GM18870 (cell line): Measurements from ENCODE around the gene RYK.
A peak's percentile ranks its signal among the peaks of the same experiment; 100 is the strongest.

Experiments used
- ATAC-seq: cut with Tn5 transposase; IDR thresholded peaks from one replicate; pipeline ENCODE4 v1.9.1; 2021; ENCODE audit warnings: moderate library complexity; ENCODE audit not compliant: unreplicated experiment

Gene RYK

GRCh38 chr3:134258761-134259347, 8.2 kb upstream of the RYK start:
- ATAC-seq = no peak

- no peak for ATAC-seq
These were observed 4.7 kb upstream of the RYK start for GRCh38 chr3:134255404-134255803.

GRCh38 chr3:134253475-134254226, 3.0 kb upstream of the RYK start:
- no peak for ATAC-seq

GRCh38 chr3:134252766-134253165, 2.1 kb upstream of the RYK start:
- no peak for ATAC-seq

- ATAC-seq = no peak
These were observed 1.2 kb upstream of the RYK start for GRCh38 chr3:134251731-134252391.

GRCh38 chr3:134249935-134250716, 533 bp downstream of the RYK start:
- ATAC-seq = peak; percentile 24

GRCh38 chr3:134249296-134249841, 1.3 kb downstream of the RYK start:
- ATAC-seq = peak; percentile 7

GRCh38 chr3:134244921-134245320, 5.7 kb downstream of the RYK start:
- ATAC-seq = no peak

GRCh38 chr3:134242649-134243617, 7.7 kb downstream of the RYK start:
- no peak for ATAC-seq

- peak; percentile 55 for ATAC-seq
These were observed 11.1 kb downstream of the RYK start for GRCh38 chr3:134239538-134239937.

- no peak for ATAC-seq
These were observed 13.1 kb downstream of the RYK start for GRCh38 chr3:134237454-134238145.

GRCh38 chr3:134236505-134237170, 14.0 kb downstream of the RYK start:
- peak; percentile 58 for ATAC-seq

- ATAC-seq = no peak
These were observed 15.0 kb downstream of the RYK start for GRCh38 chr3:134235577-134236076.

GRCh38 chr3:134232951-134233350, 17.7 kb downstream of the RYK start:
- no peak for ATAC-seq

GRCh38 chr3:134232151-134232550, 18.5 kb downstream of the RYK start:
- ATAC-seq = no peak

- no peak for ATAC-seq
These were observed 19.5 kb downstream of the RYK start for GRCh38 chr3:134231131-134231530.

GRCh38 chr3:134229038-134229437, 21.6 kb downstream of the RYK start:
- no peak for ATAC-seq

- ATAC-seq = no peak
These were observed 22.2 kb downstream of the RYK start for GRCh38 chr3:134228479-134228878.

- ATAC-seq = no peak
These were observed 22.6 kb downstream of the RYK start for GRCh38 chr3:134228035-134228434.
